ENCODE data around the gene CDH23. TPM values are rescaled to one million over a fixed set of nuclear protein-coding genes. Genes with fewer than 3 reads are reported as not detected.

Gene CDH23
- polyA plus RNA-seq, 1 donor (not counting 4 experiments of a cell fraction or from before 2014, with no cell fraction given): 0.01 TPM

DNA sequence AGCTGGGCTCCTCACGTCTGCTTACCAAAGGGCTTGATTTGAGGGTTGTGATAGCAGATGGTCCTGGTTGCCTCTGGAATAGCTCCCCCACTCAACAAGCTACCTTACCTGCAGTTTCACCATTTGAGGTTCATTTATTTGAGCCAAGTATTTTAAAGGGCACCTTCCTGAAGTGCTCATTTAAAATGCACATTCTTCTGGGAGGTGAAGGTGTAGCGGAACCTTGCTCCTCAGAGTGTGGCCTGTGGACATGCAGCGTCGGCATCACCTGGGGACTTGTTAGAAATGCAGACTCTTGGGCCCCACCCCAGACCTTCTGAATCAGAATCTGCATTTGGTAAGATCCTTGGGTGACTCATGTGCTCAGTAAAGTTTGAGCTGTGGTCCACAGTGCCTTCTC is 2.3 kb downstream of the CDH23 start:
- H3K4me1 ChIP-seq (ENCODE audit: control insufficient read depth, extremely low read depth, insufficient read depth, low read length): no peaks in the 10 kb centered on the region
- no peaks in the 10 kb centered on the region for H3K9me1 ChIP-seq (ENCODE audit: control insufficient read depth, extremely low read depth, insufficient read depth, low read length)
- no peaks in the 10 kb centered on the region for H3K36me3 ChIP-seq (ENCODE audit: control insufficient read depth in 2 of 2, extremely low read depth in 1 of 2, insufficient read depth in 2 of 2, low read length in 2 of 2)
- H4K20me1 ChIP-seq (ENCODE audit: control insufficient read depth, extremely low read depth, insufficient read depth, low read length): no peaks in the 10 kb centered on the region
- H3K27ac ChIP-seq (ENCODE audit: control insufficient read depth, insufficient read depth, low read length): no peak overlapping the region
- H2AFZ ChIP-seq (ENCODE audit: control insufficient read depth, low read length): no peak overlapping the region
- no peak overlapping the region for H3K4me2 ChIP-seq (ENCODE audit: control insufficient read depth, extremely low read depth, insufficient read depth, low read depth, low read length)
- H3K9me3 ChIP-seq (ENCODE audit: control insufficient read depth, low read depth, low read length): no peaks in the 10 kb centered on the region
- H3K4me3 ChIP-seq (ENCODE audit: control insufficient read depth in 2 of 3, extremely low read depth in 1 of 3, insufficient read depth in 2 of 3, low read depth in 1 of 3, low read length in 3 of 3): no peak overlapping the region
- TF ChIP-seq, protein P1, sequence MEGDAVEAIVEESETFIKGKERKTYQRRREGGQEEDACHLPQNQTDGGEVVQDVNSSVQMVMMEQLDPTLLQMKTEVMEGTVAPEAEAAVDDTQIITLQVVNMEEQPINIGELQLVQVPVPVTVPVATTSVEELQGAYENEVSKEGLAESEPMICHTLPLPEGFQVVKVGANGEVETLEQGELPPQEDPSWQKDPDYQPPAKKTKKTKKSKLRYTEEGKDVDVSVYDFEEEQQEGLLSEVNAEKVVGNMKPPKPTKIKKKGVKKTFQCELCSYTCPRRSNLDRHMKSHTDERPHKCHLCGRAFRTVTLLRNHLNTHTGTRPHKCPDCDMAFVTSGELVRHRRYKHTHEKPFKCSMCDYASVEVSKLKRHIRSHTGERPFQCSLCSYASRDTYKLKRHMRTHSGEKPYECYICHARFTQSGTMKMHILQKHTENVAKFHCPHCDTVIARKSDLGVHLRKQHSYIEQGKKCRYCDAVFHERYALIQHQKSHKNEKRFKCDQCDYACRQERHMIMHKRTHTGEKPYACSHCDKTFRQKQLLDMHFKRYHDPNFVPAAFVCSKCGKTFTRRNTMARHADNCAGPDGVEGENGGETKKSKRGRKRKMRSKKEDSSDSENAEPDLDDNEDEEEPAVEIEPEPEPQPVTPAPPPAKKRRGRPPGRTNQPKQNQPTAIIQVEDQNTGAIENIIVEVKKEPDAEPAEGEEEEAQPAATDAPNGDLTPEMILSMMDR (optimal IDR thresholded peaks at IDR 0.05 in 1 of 3, IDR thresholded peaks at IDR 0.05 in 1 of 3, conservative IDR thresholded peaks at IDR 0.05 in 1 of 3; ENCODE audit: extremely low read depth in 1 of 3, insufficient read depth in 2 of 3, low read length in 3 of 3): no peak
- TF ChIP-seq EZH2 (IDR thresholded peaks at IDR 0.05; ENCODE audit: low read length): no peak
- H3K9ac ChIP-seq (ENCODE audit: control insufficient read depth, extremely low read depth, insufficient read depth, low read length): no peak overlapping the region
- dilution Hi-C loops (cut with MboI; ENCODE audit: extremely low pct_ligation_motif_present, low sequenced_read_pairs): no loop called here
- peaks cover 49% of the 10 kb centered on the region for H3K27me3 ChIP-seq (ENCODE audit: control insufficient read depth, extremely low read depth, insufficient read depth, low read length)
- FAIRE-seq: no peak
- no peak for DNase-seq (ENCODE audit: low read depth, low spot score)
- no peaks in the 10 kb centered on the region for H3K79me2 ChIP-seq (ENCODE audit: control insufficient read depth, insufficient read depth, low read length)

DNA sequence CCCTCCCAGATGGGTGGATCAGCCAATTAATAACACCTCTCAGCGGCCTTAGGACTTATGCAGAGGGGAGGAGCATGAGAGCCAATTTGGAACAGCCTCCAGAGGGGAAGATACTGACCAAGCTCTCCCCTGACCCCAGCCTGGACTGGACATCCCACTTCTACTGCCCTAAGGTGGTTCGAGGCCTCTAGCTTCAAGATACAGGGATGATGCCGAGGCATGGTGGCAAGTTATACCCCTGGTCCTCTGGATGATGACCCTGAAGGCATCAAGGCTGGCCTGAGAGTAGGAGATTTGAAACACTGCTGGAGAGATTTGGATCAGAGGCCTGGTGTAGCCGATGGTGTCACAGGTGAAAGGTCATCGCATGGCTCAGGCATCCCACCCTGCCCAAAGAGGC is 3.2 kb downstream of the CDH23 start:
- Histone ChIP-seq H3K4me2 (ENCODE audit: control insufficient read depth, extremely low read depth, insufficient read depth, low read depth, low read length) (no peak overlapping the region), H3K4me1 (ENCODE audit: control insufficient read depth, extremely low read depth, insufficient read depth, low read length) (no peaks in the 10 kb centered on the region), H3K9me3 (ENCODE audit: control insufficient read depth, low read depth, low read length) (no peaks in the 10 kb centered on the region), H4K20me1 (ENCODE audit: control insufficient read depth, extremely low read depth, insufficient read depth, low read length) (no peaks in the 10 kb centered on the region), H3K36me3 (ENCODE audit: control insufficient read depth in 2 of 2, extremely low read depth in 1 of 2, insufficient read depth in 2 of 2, low read length in 2 of 2) (no peaks in the 10 kb centered on the region), H2AFZ (ENCODE audit: control insufficient read depth, low read length) (no peak overlapping the region), H3K9me1 (ENCODE audit: control insufficient read depth, extremely low read depth, insufficient read depth, low read length) (no peaks in the 10 kb centered on the region), H3K27ac (ENCODE audit: control insufficient read depth, insufficient read depth, low read length) (no peak overlapping the region), H3K4me3 (ENCODE audit: control insufficient read depth in 2 of 3, extremely low read depth in 1 of 3, insufficient read depth in 2 of 3, low read depth in 1 of 3, low read length in 3 of 3) (no peak overlapping the region), H3K79me2 (ENCODE audit: control insufficient read depth, insufficient read depth, low read length) (no peaks in the 10 kb centered on the region), H3K9ac (ENCODE audit: control insufficient read depth, extremely low read depth, insufficient read depth, low read length) (no peak overlapping the region), H3K27me3 (ENCODE audit: control insufficient read depth, extremely low read depth, insufficient read depth, low read length) (peaks cover 48% of the 10 kb centered on the region)
- dilution Hi-C loops (cut with MboI; ENCODE audit: extremely low pct_ligation_motif_present, low sequenced_read_pairs): no loop called here
- DNase-seq (ENCODE audit: low read depth, low spot score) (no peak), FAIRE-seq (no peak)
- TF ChIP-seq EZH2 (IDR thresholded peaks at IDR 0.05; ENCODE audit: low read length): no peak
- TF ChIP-seq, protein P1 (optimal IDR thresholded peaks at IDR 0.05 in 1 of 3, IDR thresholded peaks at IDR 0.05 in 1 of 3, conservative IDR thresholded peaks at IDR 0.05 in 1 of 3; ENCODE audit: extremely low read depth in 1 of 3, insufficient read depth in 2 of 3, low read length in 3 of 3): no peak
